HepG2 (cell line): ENCODE results near the gene TEDC1. TPM values are rescaled to one million over a fixed set of nuclear protein-coding genes. Genes with fewer than 3 reads are reported as not detected.

Source experiments
- BATF2 ChIP-seq: sonication (generic); formaldehyde crosslinking; IDR thresholded peaks from 2 replicates; pipeline ENCODE4 v1.8.0; 2022; ENCODE audit warnings: mild to moderate bottlenecking, missing genetic modification reagents, moderate library complexity
- CSRNP1 ChIP-seq: sonication (generic); formaldehyde crosslinking; IDR thresholded peaks from 2 replicates; pipeline ENCODE4 v1.8.1; 2023; ENCODE audit warnings: mild to moderate bottlenecking, missing genetic modification reagents
- FOSL1 ChIP-seq: sonication (generic); formaldehyde crosslinking; IDR thresholded peaks from 2 replicates; pipeline ENCODE4 v1.9.0; 2021; ENCODE audit warnings: missing genetic modification reagents, borderline replicate concordance
- HDAC1 ChIP-seq: sonication (generic); formaldehyde crosslinking; IDR thresholded peaks from 2 replicates; pipeline ENCODE4 v1.5.1; 2020; ENCODE audit warnings: mild to moderate bottlenecking, missing genetic modification reagents
- HNF1B ChIP-seq: sonication (generic); formaldehyde crosslinking; IDR thresholded peaks from 2 replicates; pipeline ENCODE4 v1.5.1; 2020; ENCODE audit warnings: mild to moderate bottlenecking, moderate library complexity, missing genetic modification reagents
- HNF4A ChIP-seq: sonication (generic); formaldehyde crosslinking; IDR thresholded peaks from 2 replicates; pipeline ENCODE4 v1.4.0; 2020; ENCODE audit warnings: missing genetic modification reagents
- MYC ChIP-seq: sonication (generic); formaldehyde crosslinking; IDR thresholded peaks from 2 replicates; pipeline ENCODE4 v1.9.0; 2021; ENCODE audit warnings: missing genetic modification reagents, borderline replicate concordance
- PAXIP1 ChIP-seq: sonication (generic); formaldehyde crosslinking; conservative IDR thresholded peaks from 2 replicates; pipeline ENCODE4 v1.4.0; 2020; ENCODE audit warnings: mild to moderate bottlenecking, missing genetic modification reagents, moderate library complexity
- PCBP1 ChIP-seq: fragments of 200-400 bp; formaldehyde crosslinking; IDR thresholded peaks from 2 replicates; pipeline ENCODE4 v1.6.1; 2017; ENCODE audit warnings: mild to moderate bottlenecking, low read depth, low read length, borderline replicate concordance
- TGIF2 ChIP-seq: IDR thresholded peaks from 2 replicates; pipeline ENCODE4 v1.6.1; 2016; ENCODE audit warnings: control low read depth, missing compliant biosample characterization
- ZBTB4 ChIP-seq: sonication (generic); formaldehyde crosslinking; IDR thresholded peaks from 2 replicates; pipeline ENCODE4 v1.4.0; 2020; ENCODE audit warnings: missing genetic modification reagents, mild to moderate bottlenecking, borderline replicate concordance
- ZNF512B ChIP-seq: sonication (generic); formaldehyde crosslinking; IDR thresholded peaks from 2 replicates; pipeline ENCODE4 v1.5.1; 2020; ENCODE audit warnings: missing genetic modification reagents, mild to moderate bottlenecking, borderline replicate concordance
- polyA plus RNA-seq, 8 experiments: library from polyadenylated mRNA; depleted of rRNA in 3 of 8; stranded (reverse) in 7 of 8; unstranded in 1 of 8; fragments of >200 nt; fragmentation: Illumina TruSeq in 4 of 8; extraction: Trizol in 4 of 8; gene quantifications; 2 replicates each; pipeline versions ENCODE4 v1.2.1 to v1.2.3, GENCODE V29; 2011 to 2016; ENCODE audit warnings: low read depth in 4 of 8, missing spikeins in 1 of 8, mixed read lengths in 1 of 8; ENCODE audit not compliant: insufficient read depth in 1 of 8
- total RNA-seq, 5 experiments: library from RNA; depleted of rRNA; stranded (reverse); fragments of >200 nt; fragmentation: Illumina TruSeq; extraction: Trizol; gene quantifications; 2 replicates each; pipeline ENCODE4 v1.2.3, GENCODE V29; 2016; ENCODE audit warnings: low read depth in 1 of 5

Gene TEDC1
- total and polyA plus RNA-seq, 2 of the 13 experiments (the other 11 are each of a cell fraction or from before 2014, with no cell fraction given), result 5.7 to 27.4 TPM

- TF ChIP-seq ZBTB4, result 0 out of 2 replicates have a peak, but pooled peaks have one; percentile 41
- 0 out of 2 replicates have a peak, but pooled peaks have one; percentile 33 for TF ChIP-seq PAXIP1 (CRISPR knock-in tag)
- TF ChIP-seq HNF1B (CRISPR knock-in tag), result no peak
- no peak for TF ChIP-seq PCBP1
- TF ChIP-seq HNF4A (CRISPR knock-in tag), result peak; percentile 17; the same call in 1 of the 2 replicates
- TF ChIP-seq BATF2, result no peak
- TF ChIP-seq HDAC1 (CRISPR knock-in tag), result peak; percentile 55; the same call in 1 of the 2 replicates
- 0 out of 2 replicates have a peak, but pooled peaks have one; percentile 32 for TF ChIP-seq ZNF512B
- TF ChIP-seq MYC (CRISPR knock-in tag), result peak; percentile 17; the same call in 1 of the 2 replicates
- TF ChIP-seq FOSL1, result 0 out of 2 replicates have a peak, but pooled peaks have one; percentile 4
- 0 out of 2 replicates have a peak, but pooled peaks have one; percentile 44 for TF ChIP-seq CSRNP1 (CRISPR knock-in tag)
- no peak for TF ChIP-seq TGIF2 (CRISPR knock-in tag)
Measured at GRCh38 chr14:105475269-105476096, 15.6 kb upstream of the TEDC1 start (continued).
